PFSK-1 (cell line): ENCODE results near the gene HNF4A.

Source experiments
- FOXP2 ChIP-seq: optimal IDR thresholded peaks from 2 replicates; pipeline ENCODE3; 2011; ENCODE audit warnings: borderline replicate concordance, control low read depth, inconsistent platforms; ENCODE audit not compliant: insufficient read depth; ENCODE audit errors: extremely low read length, extremely low read depth
- POLR2AphosphoS5 ChIP-seq: IDR thresholded peaks from 2 replicates; pipeline ENCODE4 v1.6.1; 2012; ENCODE audit warnings: low read depth, mild to moderate bottlenecking, control low read depth, low read length, moderate library complexity
- REST ChIP-seq, 2 experiments: IDR thresholded peaks; 2 replicates each; pipeline versions ENCODE4 v1.6.1 to v1.8.0; 2011 to 2012; ENCODE audit warnings: low read depth in 2 of 2, low read length in 2 of 2, control low read depth in 1 of 2, inconsistent platforms in 1 of 2, mild to moderate bottlenecking in 1 of 2, moderate library complexity in 1 of 2; ENCODE audit not compliant: insufficient read depth in 1 of 2
- SIN3A ChIP-seq: IDR thresholded peaks from 2 replicates; pipeline ENCODE4 v1.6.1; 2012; ENCODE audit warnings: mild to moderate bottlenecking, low read length, moderate library complexity, borderline replicate concordance; ENCODE audit not compliant: insufficient read depth
- TAF1 ChIP-seq: IDR thresholded peaks from 2 replicates; pipeline ENCODE4 v1.6.1; 2012; ENCODE audit warnings: low read length, control low read depth, borderline replicate concordance; ENCODE audit not compliant: insufficient read depth

- no peak for TF ChIP-seq TAF1
- TF ChIP-seq REST (IDR thresholded peaks at IDR 0.05; ENCODE audit: insufficient read depth in 1 of 2, low read depth in 2 of 2, low read length in 2 of 2) = no peak
- TF ChIP-seq POLR2AphosphoS5 = no peak
- no peak for TF ChIP-seq FOXP2
- TF ChIP-seq SIN3A = no peak
Observed at GRCh38 chr20:44389871-44390270, 34.4 kb downstream of the HNF4A start.
